Measurements from ENCODE around the gene UBE2G1. TPM values are rescaled to one million over a fixed set of nuclear protein-coding genes. Genes with fewer than 3 reads are reported as not detected.

The UBE2G1 gene

GRCh38 chr17:4221163-4221562 lies 145.3 kb downstream of the UBE2G1 start:
- H3K9me3 ChIP-seq (replicated peaks in 1 of 2; ENCODE audit: control insufficient read depth in 2 of 2, insufficient read depth in 1 of 2, low read depth in 1 of 2, low read length in 2 of 2), result no peaks in the 10 kb centered on the region
- H2AFZ ChIP-seq (ENCODE audit: low read length), result no peak overlapping the region
- no peaks in the 10 kb centered on the region for H3K4me1 ChIP-seq (ENCODE audit: control insufficient read depth in 2 of 2, insufficient read depth in 1 of 2, low read depth in 1 of 2, low read length in 2 of 2)
- peak overlapping the region in 1 of 2 donors; percentile 50 for H3K4me3 ChIP-seq (ENCODE audit: low read length in 2 of 2)
- H3K4me2 ChIP-seq (ENCODE audit: insufficient read depth, low read length, poor library complexity, severe bottlenecking), result no peak overlapping the region
- no peak overlapping the region for H3K9ac ChIP-seq (ENCODE audit: low read depth, low read length, poor library complexity)
- H3K14ac ChIP-seq (ENCODE audit: low read length), result no peak overlapping the region
- no peak overlapping the region for H3K23ac ChIP-seq (ENCODE audit: low read depth, low read length, poor library complexity)
- no peak overlapping the region for H3K27ac ChIP-seq (replicated peaks; ENCODE audit: low read length)
- H3K79me1 ChIP-seq (ENCODE audit: low read depth, low read length), result peaks cover 3% of the 10 kb centered on the region
- H2BK15ac ChIP-seq (ENCODE audit: low read length), result no peak overlapping the region
- no peak overlapping the region for H3K18ac ChIP-seq (ENCODE audit: low read length)
- no peaks in the 10 kb centered on the region for H3K27me3 ChIP-seq (ENCODE audit: control insufficient read depth in 3 of 3, insufficient read depth in 3 of 3, low read depth in 1 of 3, low read length in 3 of 3)
- no peak for DNase-seq (ENCODE audit: low spot score)
- no peak overlapping the region for H2BK120ac ChIP-seq (ENCODE audit: low read depth, low read length)
- H4K91ac ChIP-seq (ENCODE audit: low read depth, low read length, poor library complexity), result no peak overlapping the region
- H2BK5ac ChIP-seq (ENCODE audit: low read length), result no peak overlapping the region
- no peak overlapping the region for H4K8ac ChIP-seq (ENCODE audit: low read depth, low read length)
- H2AK5ac ChIP-seq (ENCODE audit: low read depth, low read length), result no peak overlapping the region
- H3K36me3 ChIP-seq (replicated peaks in 1 of 2; ENCODE audit: control insufficient read depth in 2 of 2, insufficient read depth in 2 of 2, low read length in 2 of 2), result peaks cover 9 to 61% of the 10 kb centered on the region in 2 donors
- no peak overlapping the region for H2BK12ac ChIP-seq (ENCODE audit: low read length)
- no peak overlapping the region for H3K4ac ChIP-seq (ENCODE audit: low read length)
- no CpG with 5 or more reads among the region's 4 CpGs for WGBS, 2 donors (ENCODE audit: extremely low coverage in 2 of 2, insufficient read length in 2 of 2, insufficient replicate concordance in 1 of 2)

DNA sequence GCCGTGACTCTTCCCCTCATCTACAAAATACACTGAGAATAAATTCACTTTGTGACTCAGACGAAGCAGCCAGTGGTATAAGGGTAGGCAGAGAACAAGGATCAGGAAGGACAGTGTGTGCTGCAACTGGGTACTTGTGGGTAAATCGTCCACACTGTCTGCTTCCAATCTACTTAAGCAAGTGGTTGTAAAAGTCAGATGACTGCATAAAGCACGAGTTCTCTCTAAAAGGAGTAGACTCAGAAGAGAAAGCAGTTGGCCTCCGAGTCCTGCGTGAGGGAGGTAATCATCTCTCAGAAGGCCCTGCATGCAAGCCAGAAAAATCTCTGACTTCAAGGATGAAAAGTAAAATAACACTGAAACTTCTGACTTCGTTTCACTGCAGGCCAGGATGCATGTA lies 145.8 kb downstream of the UBE2G1 start:
- no peak overlapping the region for H2BK5ac ChIP-seq (ENCODE audit: low read length)
- no peak overlapping the region for H2BK15ac ChIP-seq (ENCODE audit: low read length)
- no peak overlapping the region for H3K4me3 ChIP-seq (ENCODE audit: low read length in 2 of 2)
- no peak overlapping the region for H3K18ac ChIP-seq (ENCODE audit: low read length)
- H3K79me1 ChIP-seq (ENCODE audit: low read depth, low read length), result peaks cover 3% of the 10 kb centered on the region
- H3K36me3 ChIP-seq (replicated peaks in 1 of 2; ENCODE audit: control insufficient read depth in 2 of 2, insufficient read depth in 2 of 2, low read length in 2 of 2), result peaks cover 9 to 61% of the 10 kb centered on the region in 2 donors
- H4K8ac ChIP-seq (ENCODE audit: low read depth, low read length), result no peak overlapping the region
- H3K9ac ChIP-seq (ENCODE audit: low read depth, low read length, poor library complexity), result no peak overlapping the region
- DNase-seq (ENCODE audit: low spot score), result no peak
- H3K23ac ChIP-seq (ENCODE audit: low read depth, low read length, poor library complexity), result no peak overlapping the region
- H3K4me2 ChIP-seq (ENCODE audit: insufficient read depth, low read length, poor library complexity, severe bottlenecking), result no peak overlapping the region
- no peak overlapping the region for H3K27ac ChIP-seq (replicated peaks; ENCODE audit: low read length)
- no peak overlapping the region for H2AK5ac ChIP-seq (ENCODE audit: low read depth, low read length)
- no peak overlapping the region for H2AFZ ChIP-seq (ENCODE audit: low read length)
- no peak overlapping the region for H3K4ac ChIP-seq (ENCODE audit: low read length)
- no peaks in the 10 kb centered on the region for H3K4me1 ChIP-seq (ENCODE audit: control insufficient read depth in 2 of 2, insufficient read depth in 1 of 2, low read depth in 1 of 2, low read length in 2 of 2)
- no CpG with 5 or more reads among the region's 7 CpGs for WGBS, 2 donors (ENCODE audit: extremely low coverage in 2 of 2, insufficient read length in 2 of 2, insufficient replicate concordance in 1 of 2)
- no peaks in the 10 kb centered on the region for H3K27me3 ChIP-seq (ENCODE audit: control insufficient read depth in 3 of 3, insufficient read depth in 3 of 3, low read depth in 1 of 3, low read length in 3 of 3)
- H3K9me3 ChIP-seq (replicated peaks in 1 of 2; ENCODE audit: control insufficient read depth in 2 of 2, insufficient read depth in 1 of 2, low read depth in 1 of 2, low read length in 2 of 2), result no peaks in the 10 kb centered on the region
- no peak overlapping the region for H3K14ac ChIP-seq (ENCODE audit: low read length)
- H4K91ac ChIP-seq (ENCODE audit: low read depth, low read length, poor library complexity), result no peak overlapping the region
- no peak overlapping the region for H2BK120ac ChIP-seq (ENCODE audit: low read depth, low read length)
- no peak overlapping the region for H2BK12ac ChIP-seq (ENCODE audit: low read length)

Small RNA genes within 50 kb of the gene (small RNA-seq; reads per million reads assigned to genes)
- not detected for gene RN7SL774P (ENCODE audit: insufficient read depth)

Measured in neuronal stem cell (in vitro differentiated cells).